Osteocyte (in vitro differentiated cells): ENCODE measurements around the gene CD81. TPM values are rescaled to one million over a fixed set of nuclear protein-coding genes. Genes with fewer than 3 reads are reported as not detected.
A peak's percentile ranks its signal among the peaks of the same experiment; 100 is the strongest.

ENCODE experiments used
- DNase-seq: peaks from one replicate; pipeline ENCODE4 v3.0.0; 2021; ENCODE audit warnings: mixed read lengths; ENCODE audit not compliant: unreplicated experiment; ENCODE audit errors: extremely low spot score
- H3K27ac Mint-ChIP-seq: one replicate; pipeline ENCODE4 v1.8.0; 2021; ENCODE audit warnings: mild to moderate bottlenecking, mixed read lengths; ENCODE audit not compliant: unreplicated experiment
- H3K27me3 Mint-ChIP-seq: one replicate; pipeline ENCODE4 v1.8.0; 2021; ENCODE audit warnings: mixed read lengths; ENCODE audit not compliant: unreplicated experiment
- H3K36me3 Mint-ChIP-seq: one replicate; pipeline ENCODE4 v1.8.0; 2021; ENCODE audit warnings: mixed read lengths; ENCODE audit not compliant: unreplicated experiment
- H3K4me1 Mint-ChIP-seq: one replicate; pipeline ENCODE4 v1.8.0; 2021; ENCODE audit warnings: mixed read lengths; ENCODE audit not compliant: unreplicated experiment
- H3K4me3 Mint-ChIP-seq: one replicate; pipeline ENCODE4 v1.8.0; 2021; ENCODE audit warnings: mild to moderate bottlenecking, moderate library complexity, mixed read lengths; ENCODE audit not compliant: unreplicated experiment
- H3K9me3 Mint-ChIP-seq: one replicate; pipeline ENCODE4 v1.8.0; 2021; ENCODE audit warnings: mixed read lengths; ENCODE audit not compliant: unreplicated experiment
- total RNA-seq: library from RNA; stranded (reverse); gene quantifications from 2 replicates; pipeline ENCODE4 v1.2.1, GENCODE V29; 2021
- TF ChIP-seq, protein P1 (sequence below): fragments of 200-600 bp; sonication (generic); IDR thresholded peaks from 2 replicates; pipeline ENCODE4 v1.5.0; 2021; ENCODE audit warnings: antibody characterized with exemption, mild to moderate bottlenecking, moderate library complexity

CD81 gene
- total RNA-seq, 1 donor from 2014 or later = 652 TPM

DNA sequence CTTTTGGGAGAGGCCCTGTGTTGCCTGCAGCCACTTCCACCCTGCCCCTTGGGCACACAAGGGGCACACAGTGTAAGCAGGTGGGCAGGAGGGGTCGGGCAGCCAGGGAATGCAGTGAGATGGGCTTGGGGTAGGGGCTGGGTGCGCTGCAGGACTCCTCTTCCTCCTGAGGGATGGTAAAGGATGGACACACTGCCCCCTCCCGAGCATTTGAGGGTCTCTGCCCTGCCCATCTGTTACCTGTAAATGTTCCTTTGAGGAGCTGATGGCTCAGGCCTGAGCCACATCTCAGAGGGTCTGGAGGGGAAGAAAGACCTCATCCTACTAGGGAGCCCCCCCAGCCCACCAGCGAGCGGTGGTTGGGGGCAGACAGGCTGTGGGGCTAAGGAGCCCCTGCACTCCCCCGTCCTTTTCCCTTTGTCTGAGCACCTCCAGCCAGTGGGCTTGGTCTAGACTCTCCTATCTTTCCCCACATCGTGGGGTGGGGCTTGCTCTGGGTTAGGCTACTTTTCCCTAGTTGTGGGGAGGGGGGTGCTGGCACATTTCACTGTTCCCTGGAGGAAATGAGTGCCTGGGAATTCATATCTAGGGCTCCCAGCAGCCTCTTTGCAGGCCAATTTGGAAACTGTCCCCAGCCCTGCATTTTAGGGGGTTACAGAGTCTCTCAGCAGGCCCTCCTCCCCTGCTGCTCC, 21.7 kb downstream of the CD81 start:
- DNase-seq = no peak
- peaks cover 2% of the 10 kb centered on the region for H3K36me3 Mint-ChIP-seq
- H3K27ac Mint-ChIP-seq = peak overlapping the region; percentile 86
- H3K4me3 Mint-ChIP-seq = peak overlapping the region; percentile 87
- H3K4me1 Mint-ChIP-seq = peaks cover 26% of the 10 kb centered on the region
- no peaks in the 10 kb centered on the region for H3K9me3 Mint-ChIP-seq
- no peaks in the 10 kb centered on the region for H3K27me3 Mint-ChIP-seq
- TF ChIP-seq, protein P1, sequence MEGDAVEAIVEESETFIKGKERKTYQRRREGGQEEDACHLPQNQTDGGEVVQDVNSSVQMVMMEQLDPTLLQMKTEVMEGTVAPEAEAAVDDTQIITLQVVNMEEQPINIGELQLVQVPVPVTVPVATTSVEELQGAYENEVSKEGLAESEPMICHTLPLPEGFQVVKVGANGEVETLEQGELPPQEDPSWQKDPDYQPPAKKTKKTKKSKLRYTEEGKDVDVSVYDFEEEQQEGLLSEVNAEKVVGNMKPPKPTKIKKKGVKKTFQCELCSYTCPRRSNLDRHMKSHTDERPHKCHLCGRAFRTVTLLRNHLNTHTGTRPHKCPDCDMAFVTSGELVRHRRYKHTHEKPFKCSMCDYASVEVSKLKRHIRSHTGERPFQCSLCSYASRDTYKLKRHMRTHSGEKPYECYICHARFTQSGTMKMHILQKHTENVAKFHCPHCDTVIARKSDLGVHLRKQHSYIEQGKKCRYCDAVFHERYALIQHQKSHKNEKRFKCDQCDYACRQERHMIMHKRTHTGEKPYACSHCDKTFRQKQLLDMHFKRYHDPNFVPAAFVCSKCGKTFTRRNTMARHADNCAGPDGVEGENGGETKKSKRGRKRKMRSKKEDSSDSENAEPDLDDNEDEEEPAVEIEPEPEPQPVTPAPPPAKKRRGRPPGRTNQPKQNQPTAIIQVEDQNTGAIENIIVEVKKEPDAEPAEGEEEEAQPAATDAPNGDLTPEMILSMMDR = no peak

- Mint-ChIP-seq H3K27ac (peak overlapping the region; percentile 86), H3K36me3 (peaks cover 2% of the 10 kb centered on the region), H3K9me3 (no peaks in the 10 kb centered on the region), H3K4me1 (peaks cover 26% of the 10 kb centered on the region), H3K4me3 (peak overlapping the region; percentile 87), H3K27me3 (no peaks in the 10 kb centered on the region)
- TF ChIP-seq, protein P1 = no peak
- no peak for DNase-seq
Observed at GRCh38 chr11:2399488-2400068, 22.5 kb downstream of the CD81 start.

- TF ChIP-seq, protein P1 = peak; percentile 98
- H3K9me3 Mint-ChIP-seq = no peaks in the 10 kb centered on the region
Observed at GRCh38 chr11:2400069-2400761, 23.1 kb downstream of the CD81 start, which contains the start of gene TSSC4. Gene TSSC4, plus strand, starts transcription at chr11:2400750. Its CDS starts 1,884 bp downstream, at chr11:2402634.

GRCh38 chr11:2400762-2401435, 23.8 kb downstream of the CD81 start:
- DNase-seq = no peak
- TF ChIP-seq, protein P1 = no peak

More at GRCh38 chr11:2400069-2400761, 23.1 kb downstream of the CD81 start, which contains the start of gene TSSC4:
- Mint-ChIP-seq H3K4me3 (peak within 1 kb of the TSS; percentile 87), H3K27me3 (no peaks in the 10 kb centered on the region), H3K27ac (peak within 1 kb of the TSS; percentile 86), H3K36me3 (peaks cover 2% of the 10 kb centered on the region), H3K4me1 (peaks cover 26% of the 10 kb centered on the region)
- DNase-seq = peak; percentile 100

More at GRCh38 chr11:2400762-2401435, 23.8 kb downstream of the CD81 start:
- Mint-ChIP-seq H3K4me1 (peaks cover 26% of the 10 kb centered on the region), H3K9me3 (no peaks in the 10 kb centered on the region), H3K4me3 (peak overlapping the region; percentile 87), H3K36me3 (peaks cover 2% of the 10 kb centered on the region), H3K27ac (peak overlapping the region; percentile 86), H3K27me3 (no peaks in the 10 kb centered on the region)
